Measurements from ENCODE around the gene ROCK2. TPM values are rescaled to one million over a fixed set of nuclear protein-coding genes. Genes with fewer than 3 reads are reported as not detected.

ROCK2 gene
- total and polyA plus RNA-seq, 2 of the 8 experiments (the other 6 are each of a cell fraction or from before 2014, with no cell fraction given), result 2.7 to 29.0 TPM

- no peak for TF ChIP-seq CHD7 (IDR thresholded peaks at IDR 0.05; ENCODE audit: insufficient replicate concordance, low read length)
- no peak for TF ChIP-seq CBX8 (IDR thresholded peaks at IDR 0.05; ENCODE audit: borderline replicate concordance, low read depth, low read length)
- no peak for TF ChIP-seq BRCA1 (IDR thresholded peaks at IDR 0.05; ENCODE audit: low read depth, low read length)
Measured at GRCh38 chr2:11224887-11225286, 119.5 kb downstream of the ROCK2 start (continued).

Measured in H1 (cell line).